Osteoblast (primary cell): ENCODE measurements around the gene AP1M1. TPM values are rescaled to one million over a fixed set of nuclear protein-coding genes. Genes with fewer than 3 reads are reported as not detected.
A peak's percentile ranks its signal among the peaks of the same experiment; 100 is the strongest.
"Not testable (repeated sequence)": the region's sequence is repeated elsewhere in the genome, so short reads cannot be mapped to it uniquely, and the experiment has no call there.

Experiments
- DNase-seq: peaks from one replicate; pipeline ENCODE4 v3.0.0; 2011; ENCODE audit warnings: low spot score, mixed read lengths; ENCODE audit not compliant: insufficient read length; ENCODE audit errors: missing footprints
- H2AFZ ChIP-seq: 2 replicates; pipeline ENCODE4 v1.6.0; 2011; ENCODE audit warnings: mild to moderate bottlenecking, low read length
- H3K27ac ChIP-seq: 2 replicates; pipeline ENCODE4 v1.5.1; 2011; ENCODE audit warnings: mild to moderate bottlenecking, low read depth, low read length, moderate library complexity
- H3K27me3 ChIP-seq: 2 replicates; pipeline ENCODE4 v1.6.0; 2012; ENCODE audit warnings: mild to moderate bottlenecking, control low read depth, inconsistent platforms, low read length, moderate library complexity; ENCODE audit not compliant: insufficient read depth
- H3K36me3 ChIP-seq: 2 replicates; pipeline ENCODE4 v1.5.1; 2011; ENCODE audit warnings: mild to moderate bottlenecking, low read length, control low read depth, moderate library complexity; ENCODE audit not compliant: insufficient read depth
- H3K4me1 ChIP-seq: 2 replicates; pipeline ENCODE4 v1.5.1; 2011; ENCODE audit warnings: mild to moderate bottlenecking, low read length, control low read depth, moderate library complexity; ENCODE audit not compliant: insufficient read depth
- H3K4me2 ChIP-seq: 2 replicates; pipeline ENCODE4 v1.6.0; 2011; ENCODE audit warnings: mild to moderate bottlenecking, low read length; ENCODE audit not compliant: insufficient read depth
- H3K4me3 ChIP-seq: fragments of 200-600 bp; sonication (generic); 3 replicates; pipeline ENCODE4 v1.5.1; 2012; ENCODE audit warnings: mild to moderate bottlenecking, low read length, inconsistent platforms; ENCODE audit not compliant: insufficient read depth
- H3K79me2 ChIP-seq: 2 replicates; pipeline ENCODE4 v1.6.0; 2012; ENCODE audit warnings: mild to moderate bottlenecking, low read length, control low read depth, inconsistent platforms; ENCODE audit not compliant: insufficient read depth
- H3K9me3 ChIP-seq: 2 replicates; pipeline ENCODE4 v1.5.1; 2011; ENCODE audit warnings: low read depth, low read length, control low read depth
- H4K20me1 ChIP-seq: 2 replicates; pipeline ENCODE4 v1.6.0; 2012; ENCODE audit warnings: mild to moderate bottlenecking, low read length, control low read depth; ENCODE audit not compliant: insufficient read depth
- CTCF ChIP-seq: IDR thresholded peaks from 2 replicates; pipeline ENCODE4 v1.5.1; 2011; ENCODE audit warnings: mild to moderate bottlenecking, low read depth, low read length, moderate library complexity; ENCODE audit errors: extremely low read depth
- total RNA-seq: library from RNA; depleted of rRNA; stranded (reverse); fragments of >200 nt; gene quantifications from 2 replicates; pipeline ENCODE4 v1.2.3, GENCODE V29; 2012

The AP1M1 gene
- total RNA-seq, 1 donor = 52.1 TPM

- Histone ChIP-seq H3K4me3 (peak overlapping the region; percentile 65), H3K9me3 (no peaks in the 10 kb centered on the region), H3K79me2 (no peaks in the 10 kb centered on the region), H3K4me2 (peak overlapping the region; percentile 67), H3K27me3 (peaks cover 18% of the 10 kb centered on the region), H3K4me1 (peaks cover 27% of the 10 kb centered on the region), H4K20me1 (no peaks in the 10 kb centered on the region), H3K27ac (peak overlapping the region; percentile 76), H2AFZ (peak overlapping the region; percentile 88), H3K36me3 (no peaks in the 10 kb centered on the region)
- DNase-seq = peak; percentile 91
- TF ChIP-seq CTCF = no peak
Observed at GRCh38 chr19:16283210-16284061, 85.7 kb downstream of the AP1M1 start.

- Histone ChIP-seq H3K79me2 (no peaks in the 10 kb centered on the region), H3K27ac (peak overlapping the region; percentile 76), H3K27me3 (peaks cover 18% of the 10 kb centered on the region), H3K4me1 (peaks cover 21% of the 10 kb centered on the region), H2AFZ (no peak overlapping the region), H3K36me3 (no peaks in the 10 kb centered on the region), H4K20me1 (no peaks in the 10 kb centered on the region), H3K4me2 (no peak overlapping the region), H3K9me3 (no peaks in the 10 kb centered on the region), H3K4me3 (no peak overlapping the region)
- no peak for TF ChIP-seq CTCF
- DNase-seq = no peak
Observed at GRCh38 chr19:16284505-16284904, 86.8 kb downstream of the AP1M1 start.

- not testable (repeated sequence) for H3K4me2 ChIP-seq, H2AFZ ChIP-seq, H3K27ac ChIP-seq, H4K20me1 ChIP-seq, H3K36me3 ChIP-seq, H3K9me3 ChIP-seq, H3K4me3 ChIP-seq, DNase-seq, H3K79me2 ChIP-seq
- Histone ChIP-seq H3K4me1 (peaks cover 19% of the 10 kb centered on the region), H3K27me3 (peaks cover 18% of the 10 kb centered on the region)
Observed at GRCh38 chr19:16285079-16285478, 87.4 kb downstream of the AP1M1 start.

GRCh38 chr19:16285769-16286498, 88.2 kb downstream of the AP1M1 start:
- H4K20me1 ChIP-seq = no peaks in the 10 kb centered on the region
- peaks cover 18% of the 10 kb centered on the region for H3K27me3 ChIP-seq
- H2AFZ ChIP-seq = peak overlapping the region; percentile 66
- H3K4me2 ChIP-seq = peak overlapping the region; percentile 79
- peak overlapping the region; percentile 60 for H3K4me3 ChIP-seq
- H3K79me2 ChIP-seq = no peaks in the 10 kb centered on the region
- peaks cover 19% of the 10 kb centered on the region for H3K4me1 ChIP-seq
- H3K36me3 ChIP-seq = no peaks in the 10 kb centered on the region
- no peak for TF ChIP-seq CTCF
- DNase-seq = no peak
- H3K27ac ChIP-seq = peak overlapping the region; percentile 39
- H3K9me3 ChIP-seq = no peaks in the 10 kb centered on the region
